GM10266 (cell line): ENCODE data around the gene COASY.

Experiments used
- DNase-seq: peaks from one replicate; pipeline ENCODE4 v3.0.0; 2012; ENCODE audit errors: extremely low spot score
- TF ChIP-seq, protein P1 (sequence below): IDR thresholded peaks from 2 replicates; pipeline ENCODE4 v1.5.1; 2012; ENCODE audit warnings: mild to moderate bottlenecking, low read depth; ENCODE audit not compliant: control insufficient read depth, insufficient read depth; ENCODE audit errors: missing control alignments

Gene COASY

GRCh38 chr17:42563543-42563942, 1.6 kb downstream of the COASY start:
- TF ChIP-seq, protein P1, sequence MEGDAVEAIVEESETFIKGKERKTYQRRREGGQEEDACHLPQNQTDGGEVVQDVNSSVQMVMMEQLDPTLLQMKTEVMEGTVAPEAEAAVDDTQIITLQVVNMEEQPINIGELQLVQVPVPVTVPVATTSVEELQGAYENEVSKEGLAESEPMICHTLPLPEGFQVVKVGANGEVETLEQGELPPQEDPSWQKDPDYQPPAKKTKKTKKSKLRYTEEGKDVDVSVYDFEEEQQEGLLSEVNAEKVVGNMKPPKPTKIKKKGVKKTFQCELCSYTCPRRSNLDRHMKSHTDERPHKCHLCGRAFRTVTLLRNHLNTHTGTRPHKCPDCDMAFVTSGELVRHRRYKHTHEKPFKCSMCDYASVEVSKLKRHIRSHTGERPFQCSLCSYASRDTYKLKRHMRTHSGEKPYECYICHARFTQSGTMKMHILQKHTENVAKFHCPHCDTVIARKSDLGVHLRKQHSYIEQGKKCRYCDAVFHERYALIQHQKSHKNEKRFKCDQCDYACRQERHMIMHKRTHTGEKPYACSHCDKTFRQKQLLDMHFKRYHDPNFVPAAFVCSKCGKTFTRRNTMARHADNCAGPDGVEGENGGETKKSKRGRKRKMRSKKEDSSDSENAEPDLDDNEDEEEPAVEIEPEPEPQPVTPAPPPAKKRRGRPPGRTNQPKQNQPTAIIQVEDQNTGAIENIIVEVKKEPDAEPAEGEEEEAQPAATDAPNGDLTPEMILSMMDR: no peak
- no peak for DNase-seq

DNA sequence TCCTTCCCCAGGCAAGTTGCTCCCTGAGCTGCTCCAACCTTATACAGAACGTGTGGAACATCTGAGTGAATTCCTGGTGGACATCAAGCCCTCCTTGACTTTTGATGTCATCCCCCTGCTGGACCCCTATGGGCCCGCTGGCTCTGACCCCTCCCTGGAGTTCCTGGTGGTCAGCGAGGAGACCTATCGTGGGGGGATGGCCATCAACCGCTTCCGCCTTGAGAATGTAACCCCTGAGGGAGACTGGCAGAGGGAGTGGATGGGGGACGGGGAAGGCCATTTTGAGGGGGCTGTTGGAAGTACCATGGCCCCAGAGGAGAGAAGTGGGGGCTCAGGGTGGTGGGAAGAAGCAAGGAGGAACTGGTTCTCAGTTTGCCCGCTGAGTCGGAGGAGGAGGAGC, 2.0 kb downstream of the COASY start:
- DNase-seq: no peak
- TF ChIP-seq, protein P1: no peak

- DNase-seq: no peak
- TF ChIP-seq, protein P1: no peak
Measured at GRCh38 chr17:42564815-42565522, 3.0 kb downstream of the COASY start.

- no peak for DNase-seq
- TF ChIP-seq, protein P1: no peak
Measured at GRCh38 chr17:42565523-42566214, 3.7 kb downstream of the COASY start.

DNA sequence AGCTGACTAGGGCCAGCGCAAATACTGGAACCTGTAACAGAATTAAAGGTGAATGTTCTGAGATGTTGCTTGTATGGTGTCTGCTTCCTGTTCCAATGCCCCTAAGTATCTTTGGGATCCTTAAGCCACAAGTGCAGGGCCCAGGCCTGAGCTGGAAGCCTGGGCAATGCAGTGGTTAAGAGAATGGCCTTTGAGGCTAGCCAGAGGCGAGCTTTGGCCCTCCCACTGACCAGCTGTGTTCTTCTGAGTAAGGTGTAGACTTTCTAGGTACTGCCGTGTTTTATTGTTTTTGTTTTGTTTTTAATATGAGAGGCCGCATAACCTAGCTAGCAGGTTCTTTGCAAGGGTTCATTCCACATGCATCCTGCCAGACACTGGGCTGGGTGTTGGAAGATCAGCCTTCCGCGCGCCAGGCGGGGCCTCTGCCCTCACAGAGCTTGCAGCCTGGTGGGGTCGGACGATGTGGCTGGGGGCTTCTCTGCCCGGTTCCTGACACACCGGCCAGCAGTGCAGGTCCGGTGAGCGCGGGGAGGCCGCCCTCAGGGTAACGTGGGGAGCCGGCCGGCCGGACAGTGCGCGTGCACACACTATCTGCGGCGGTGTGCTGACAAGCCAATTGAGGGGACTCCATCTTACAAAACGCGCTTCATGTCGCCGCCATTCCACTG, 4.4 kb downstream of the COASY start:
- TF ChIP-seq, protein P1: no peak
- DNase-seq: no peak

- DNase-seq: peak; percentile 100
Measured at GRCh38 chr17:42566883-42567573, 5.1 kb downstream of the COASY start, which contains the start of gene MLX. MLX (plus strand) TSS chr17:42567100; CDS start chr17:42567125, 25 bp downstream.

More at GRCh38 chr17:42566883-42567573, 5.1 kb downstream of the COASY start, which contains the start of gene MLX:
- TF ChIP-seq, protein P1: no peak
